Fibroblast of pulmonary artery (primary cell): ENCODE results near the gene RCAN2.
A peak's percentile ranks its signal among the peaks of the same experiment; 100 is the strongest.

Experiments
- DNase-seq: peaks from one replicate; pipeline ENCODE4 v3.0.0-alpha.2; 2010; ENCODE audit warnings: low read depth
- H3K4me3 ChIP-seq: replicated peaks from 2 replicates; pipeline ENCODE4 v1.5.1; 2011; ENCODE audit warnings: low read depth, mild to moderate bottlenecking, control low read depth, low read length, moderate library complexity
- TF ChIP-seq, protein P1 (sequence below): IDR thresholded peaks from 2 replicates; pipeline ENCODE4 v1.5.1; 2011; ENCODE audit warnings: mild to moderate bottlenecking, control low read depth, low read length, inconsistent platforms; ENCODE audit errors: missing control alignments

Gene RCAN2

DNA sequence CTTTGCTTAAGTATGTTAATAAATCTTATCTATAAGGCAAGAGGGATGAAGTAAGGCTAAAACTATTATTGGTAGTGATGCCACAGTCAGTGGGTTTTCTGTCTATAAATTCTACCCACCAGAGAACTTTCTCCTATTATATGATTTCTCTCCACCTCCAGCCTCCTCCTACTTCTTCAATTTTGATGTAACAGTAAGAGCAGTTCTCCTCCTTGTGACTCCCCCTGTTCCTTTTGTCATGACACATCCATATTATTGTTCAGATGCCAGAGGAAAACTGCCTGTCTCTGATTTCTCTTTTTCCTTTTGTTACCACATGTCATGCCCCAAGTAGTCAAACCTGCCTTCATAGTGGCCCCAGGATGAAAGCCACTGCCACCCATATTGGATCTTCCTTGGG lies 9.1 kb upstream of the RCAN2 start:
- DNase-seq = no peak
- TF ChIP-seq, protein P1, sequence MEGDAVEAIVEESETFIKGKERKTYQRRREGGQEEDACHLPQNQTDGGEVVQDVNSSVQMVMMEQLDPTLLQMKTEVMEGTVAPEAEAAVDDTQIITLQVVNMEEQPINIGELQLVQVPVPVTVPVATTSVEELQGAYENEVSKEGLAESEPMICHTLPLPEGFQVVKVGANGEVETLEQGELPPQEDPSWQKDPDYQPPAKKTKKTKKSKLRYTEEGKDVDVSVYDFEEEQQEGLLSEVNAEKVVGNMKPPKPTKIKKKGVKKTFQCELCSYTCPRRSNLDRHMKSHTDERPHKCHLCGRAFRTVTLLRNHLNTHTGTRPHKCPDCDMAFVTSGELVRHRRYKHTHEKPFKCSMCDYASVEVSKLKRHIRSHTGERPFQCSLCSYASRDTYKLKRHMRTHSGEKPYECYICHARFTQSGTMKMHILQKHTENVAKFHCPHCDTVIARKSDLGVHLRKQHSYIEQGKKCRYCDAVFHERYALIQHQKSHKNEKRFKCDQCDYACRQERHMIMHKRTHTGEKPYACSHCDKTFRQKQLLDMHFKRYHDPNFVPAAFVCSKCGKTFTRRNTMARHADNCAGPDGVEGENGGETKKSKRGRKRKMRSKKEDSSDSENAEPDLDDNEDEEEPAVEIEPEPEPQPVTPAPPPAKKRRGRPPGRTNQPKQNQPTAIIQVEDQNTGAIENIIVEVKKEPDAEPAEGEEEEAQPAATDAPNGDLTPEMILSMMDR = no peak
- no peak overlapping the region for H3K4me3 ChIP-seq

GRCh38 chr6:46491628-46492547 lies 639 bp upstream of the RCAN2 start:
- peak overlapping the region; percentile 37 for H3K4me3 ChIP-seq
- TF ChIP-seq, protein P1 = peak; percentile 13
- peak; percentile 3 for DNase-seq

DNA sequence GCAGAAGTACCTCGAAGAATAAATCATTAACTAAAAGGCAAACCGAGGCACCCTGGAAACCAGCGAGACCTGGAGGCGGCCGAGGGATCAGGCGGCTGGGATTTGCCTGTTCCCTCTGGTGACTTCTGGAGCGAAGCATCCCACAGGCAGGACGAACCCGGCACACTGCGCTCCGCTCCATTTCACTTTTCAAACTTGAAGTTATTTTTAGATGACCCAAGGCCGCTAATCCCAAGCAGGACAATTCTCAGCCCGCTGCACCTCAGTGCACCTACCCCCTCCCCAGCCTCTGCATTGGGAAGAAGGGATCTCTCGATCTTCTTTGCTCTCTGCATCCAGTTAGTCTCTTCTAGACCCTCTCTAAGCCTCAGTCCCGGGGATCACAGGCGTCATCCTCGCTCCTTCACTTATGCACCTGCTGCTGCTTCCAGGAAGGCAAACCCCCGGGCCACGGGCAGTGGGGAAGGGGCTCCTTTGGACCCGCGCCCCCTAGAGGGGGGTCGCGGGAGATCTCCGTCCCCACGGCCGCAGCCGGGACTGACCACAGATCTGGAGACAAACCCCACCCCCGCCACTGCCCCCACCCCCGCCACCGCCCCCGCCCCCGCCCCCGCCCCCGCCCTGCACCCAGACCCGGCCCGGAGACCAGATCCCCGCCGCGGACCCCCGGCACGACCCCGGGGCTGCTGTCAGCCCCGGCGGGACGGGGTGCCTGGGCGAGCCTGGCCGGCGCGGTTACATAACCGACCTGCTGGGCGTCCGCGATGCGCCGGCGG lies 636 bp downstream of the RCAN2 start:
- TF ChIP-seq, protein P1 = no peak
- DNase-seq = no peak
- no peak overlapping the region for H3K4me3 ChIP-seq

DNA sequence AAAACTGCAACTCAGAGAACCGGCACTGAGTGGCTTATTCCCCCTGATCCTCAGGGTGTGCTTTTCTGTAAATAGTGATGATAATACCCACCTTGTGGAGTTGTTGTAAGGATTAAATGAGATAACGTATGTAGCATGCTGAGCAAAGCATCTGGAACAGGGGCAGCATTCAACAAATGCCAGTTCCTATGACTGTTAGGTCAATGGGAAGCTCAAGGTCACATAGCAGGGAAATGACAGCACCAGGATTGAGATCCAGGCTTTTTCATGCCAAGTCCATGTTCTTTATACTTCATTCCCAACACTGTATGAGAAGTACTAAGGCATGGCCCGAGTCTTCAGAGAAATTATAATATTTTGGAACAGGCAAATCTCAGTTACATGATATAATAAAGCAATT lies 5.1 kb downstream of the RCAN2 start:
- TF ChIP-seq, protein P1 = no peak
- H3K4me3 ChIP-seq = no peak overlapping the region
- no peak for DNase-seq

DNA sequence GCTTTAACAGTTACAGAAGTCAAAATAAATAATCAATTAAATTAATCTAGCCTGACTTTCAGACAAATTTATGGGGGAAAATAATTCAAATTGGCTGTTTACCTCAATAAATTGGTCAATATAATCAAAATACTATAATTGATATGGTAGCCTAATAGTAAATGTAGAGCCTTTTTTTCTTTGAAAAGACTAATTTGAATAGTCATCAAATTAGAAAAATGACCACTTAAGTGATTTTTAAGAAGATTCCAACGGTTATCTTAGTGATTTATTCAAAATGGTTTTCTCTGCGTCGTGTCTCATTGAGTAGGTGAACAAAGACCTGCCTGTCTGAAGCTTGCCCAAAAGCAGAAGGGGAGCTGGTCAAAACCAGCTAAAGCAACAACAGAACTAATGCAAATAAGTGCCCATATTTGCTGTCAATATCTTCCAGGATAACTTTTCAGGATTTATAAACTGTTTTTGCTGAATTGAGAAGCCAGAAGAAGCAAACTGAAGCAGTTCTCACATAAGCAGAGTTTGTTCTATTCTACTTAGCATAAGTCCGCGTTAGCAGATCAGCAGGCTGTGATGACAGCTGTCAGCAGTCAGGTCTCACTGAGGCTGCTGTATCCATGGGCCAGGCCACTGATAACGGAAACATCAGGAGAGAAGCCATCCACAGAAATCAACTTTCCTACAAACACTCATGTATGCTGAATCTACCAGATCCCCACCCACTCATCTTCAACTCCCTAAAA lies 7.0 kb downstream of the RCAN2 start:
- TF ChIP-seq, protein P1 = no peak
- DNase-seq = no peak
- no peak overlapping the region for H3K4me3 ChIP-seq

DNA sequence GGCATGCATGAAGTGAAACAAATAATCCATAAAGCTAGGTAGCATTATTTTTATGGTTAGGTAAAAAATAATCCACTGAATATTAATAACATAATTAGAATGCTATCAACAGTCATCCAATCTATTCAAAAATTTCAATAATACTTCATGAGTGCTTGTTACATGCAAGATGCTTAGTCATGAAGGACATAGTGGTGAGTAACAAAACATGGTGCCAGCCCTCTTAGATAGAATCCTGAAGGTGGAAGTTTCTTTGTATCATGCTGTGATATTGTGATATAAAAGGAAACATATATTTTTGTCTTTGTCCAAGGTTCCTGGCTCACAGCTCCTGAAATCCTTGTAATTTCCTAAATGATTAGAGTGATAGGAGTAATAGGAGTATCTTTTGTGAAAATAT lies 14.9 kb downstream of the RCAN2 start:
- H3K4me3 ChIP-seq = no peak overlapping the region
- no peak for DNase-seq
- TF ChIP-seq, protein P1 = no peak
